ENCODE results near the gene PRLH. TPM values are rescaled to one million over a fixed set of nuclear protein-coding genes. Genes with fewer than 3 reads are reported as not detected.

PRLH gene
- total and polyA plus RNA-seq, 2 of the 13 experiments (the other 11 are each of a cell fraction or from before 2014, with no cell fraction given): not detected

DNA sequence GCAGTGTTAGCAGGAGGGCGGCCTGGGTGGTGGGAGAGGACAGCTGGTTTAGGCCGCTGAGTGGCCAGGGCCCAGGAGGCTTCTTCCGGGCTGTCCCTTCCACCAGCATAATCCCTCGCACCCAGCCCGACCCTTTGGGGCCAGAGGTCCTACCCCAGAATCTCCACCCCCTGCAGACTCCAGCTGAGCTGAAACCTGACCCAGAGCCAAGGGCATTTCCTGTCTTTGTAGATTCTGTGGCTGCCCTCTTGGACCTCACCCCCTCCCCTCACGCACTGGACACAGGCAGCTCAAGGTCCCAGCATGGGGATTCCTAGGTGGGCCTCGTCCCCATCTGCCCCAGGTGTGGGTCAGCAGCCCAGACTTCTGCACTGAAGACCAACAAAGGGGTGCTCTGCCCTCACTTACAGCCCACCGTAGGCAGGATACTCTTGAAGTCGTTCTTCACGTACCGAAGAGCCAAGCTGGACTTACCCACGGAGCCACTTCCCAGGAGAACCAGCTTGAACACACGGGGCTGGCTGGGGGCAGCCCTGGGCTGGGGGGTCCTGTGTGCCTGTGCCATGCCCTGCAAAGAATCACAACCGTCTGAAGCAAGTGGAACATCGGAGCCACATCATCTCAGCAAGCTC lies 19.3 kb downstream of the PRLH start (continued):
- no peak for TF ChIP-seq TCF12 (IDR thresholded peaks at IDR 0.05)
- peak; percentile 99 for TF ChIP-seq TCF12 (CRISPR knock-in tag; IDR thresholded peaks at IDR 0.05)
- peak; percentile 97 for TF ChIP-seq SAP130 (CRISPR knock-in tag; IDR thresholded peaks at IDR 0.05; ENCODE audit: low read depth)
- TF ChIP-seq SIN3A (IDR thresholded peaks at IDR 0.05; ENCODE audit: borderline replicate concordance, low read depth, low read length): peak; percentile 88
- TF ChIP-seq, protein P1, sequence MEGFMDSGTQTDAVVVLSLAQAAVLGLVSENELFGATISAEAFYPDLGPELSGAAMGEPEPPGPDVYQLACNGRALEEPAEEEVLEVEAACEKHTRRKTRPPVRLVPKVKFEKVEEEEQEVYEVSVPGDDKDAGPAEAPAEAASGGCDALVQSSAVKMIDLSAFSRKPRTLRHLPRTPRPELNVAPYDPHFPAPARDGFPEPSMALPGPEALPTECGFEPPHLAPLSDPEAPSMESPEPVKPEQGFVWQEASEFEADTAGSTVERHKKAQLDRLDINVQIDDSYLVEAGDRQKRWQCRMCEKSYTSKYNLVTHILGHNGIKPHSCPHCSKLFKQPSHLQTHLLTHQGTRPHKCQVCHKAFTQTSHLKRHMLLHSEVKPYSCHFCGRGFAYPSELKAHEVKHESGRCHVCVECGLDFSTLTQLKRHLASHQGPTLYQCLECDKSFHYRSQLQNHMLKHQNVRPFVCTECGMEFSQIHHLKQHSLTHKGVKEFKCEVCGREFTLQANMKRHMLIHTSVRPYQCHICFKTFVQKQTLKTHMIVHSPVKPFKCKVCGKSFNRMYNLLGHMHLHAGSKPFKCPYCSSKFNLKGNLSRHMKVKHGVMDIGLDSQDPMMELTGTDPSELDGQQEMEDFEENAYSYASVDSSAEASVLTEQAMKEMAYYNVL (CRISPR knock-in tag; IDR thresholded peaks at IDR 0.05; ENCODE audit: borderline replicate concordance): peak; percentile 91
- TF ChIP-seq, protein P2, sequence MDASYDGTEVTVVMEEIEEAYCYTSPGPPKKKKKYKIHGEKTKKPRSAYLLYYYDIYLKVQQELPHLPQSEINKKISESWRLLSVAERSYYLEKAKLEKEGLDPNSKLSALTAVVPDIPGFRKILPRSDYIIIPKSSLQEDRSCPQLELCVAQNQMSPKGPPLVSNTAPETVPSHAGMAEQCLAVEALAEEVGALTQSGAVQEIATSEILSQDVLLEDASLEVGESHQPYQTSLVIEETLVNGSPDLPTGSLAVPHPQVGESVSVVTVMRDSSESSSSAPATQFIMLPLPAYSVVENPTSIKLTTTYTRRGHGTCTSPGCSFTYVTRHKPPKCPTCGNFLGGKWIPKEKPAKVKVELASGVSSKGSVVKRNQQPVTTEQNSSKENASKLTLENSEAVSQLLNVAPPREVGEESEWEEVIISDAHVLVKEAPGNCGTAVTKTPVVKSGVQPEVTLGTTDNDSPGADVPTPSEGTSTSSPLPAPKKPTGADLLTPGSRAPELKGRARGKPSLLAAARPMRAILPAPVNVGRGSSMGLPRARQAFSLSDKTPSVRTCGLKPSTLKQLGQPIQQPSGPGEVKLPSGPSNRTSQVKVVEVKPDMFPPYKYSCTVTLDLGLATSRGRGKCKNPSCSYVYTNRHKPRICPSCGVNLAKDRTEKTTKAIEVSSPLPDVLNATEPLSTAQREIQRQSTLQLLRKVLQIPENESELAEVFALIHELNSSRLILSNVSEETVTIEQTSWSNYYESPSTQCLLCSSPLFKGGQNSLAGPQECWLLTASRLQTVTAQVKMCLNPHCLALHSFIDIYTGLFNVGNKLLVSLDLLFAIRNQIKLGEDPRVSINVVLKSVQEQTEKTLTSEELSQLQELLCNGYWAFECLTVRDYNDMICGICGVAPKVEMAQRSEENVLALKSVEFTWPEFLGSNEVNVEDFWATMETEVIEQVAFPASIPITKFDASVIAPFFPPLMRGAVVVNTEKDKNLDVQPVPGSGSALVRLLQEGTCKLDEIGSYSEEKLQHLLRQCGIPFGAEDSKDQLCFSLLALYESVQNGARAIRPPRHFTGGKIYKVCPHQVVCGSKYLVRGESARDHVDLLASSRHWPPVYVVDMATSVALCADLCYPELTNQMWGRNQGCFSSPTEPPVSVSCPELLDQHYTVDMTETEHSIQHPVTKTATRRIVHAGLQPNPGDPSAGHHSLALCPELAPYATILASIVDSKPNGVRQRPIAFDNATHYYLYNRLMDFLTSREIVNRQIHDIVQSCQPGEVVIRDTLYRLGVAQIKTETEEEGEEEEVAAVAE (CRISPR knock-in tag; IDR thresholded peaks at IDR 0.05; ENCODE audit: borderline replicate concordance): no peak
- TF ChIP-seq, protein P3, sequence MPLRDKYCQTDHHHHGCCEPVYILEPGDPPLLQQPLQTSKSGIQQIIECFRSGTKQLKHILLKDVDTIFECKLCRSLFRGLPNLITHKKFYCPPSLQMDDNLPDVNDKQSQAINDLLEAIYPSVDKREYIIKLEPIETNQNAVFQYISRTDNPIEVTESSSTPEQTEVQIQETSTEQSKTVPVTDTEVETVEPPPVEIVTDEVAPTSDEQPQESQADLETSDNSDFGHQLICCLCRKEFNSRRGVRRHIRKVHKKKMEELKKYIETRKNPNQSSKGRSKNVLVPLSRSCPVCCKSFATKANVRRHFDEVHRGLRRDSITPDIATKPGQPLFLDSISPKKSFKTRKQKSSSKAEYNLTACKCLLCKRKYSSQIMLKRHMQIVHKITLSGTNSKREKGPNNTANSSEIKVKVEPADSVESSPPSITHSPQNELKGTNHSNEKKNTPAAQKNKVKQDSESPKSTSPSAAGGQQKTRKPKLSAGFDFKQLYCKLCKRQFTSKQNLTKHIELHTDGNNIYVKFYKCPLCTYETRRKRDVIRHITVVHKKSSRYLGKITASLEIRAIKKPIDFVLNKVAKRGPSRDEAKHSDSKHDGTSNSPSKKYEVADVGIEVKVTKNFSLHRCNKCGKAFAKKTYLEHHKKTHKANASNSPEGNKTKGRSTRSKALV (CRISPR knock-in tag; IDR thresholded peaks at IDR 0.05): peak; percentile 72
- peak; percentile 97 for TF ChIP-seq ZMYM2 (CRISPR knock-in tag; IDR thresholded peaks at IDR 0.05)
- TF ChIP-seq, protein P4, sequence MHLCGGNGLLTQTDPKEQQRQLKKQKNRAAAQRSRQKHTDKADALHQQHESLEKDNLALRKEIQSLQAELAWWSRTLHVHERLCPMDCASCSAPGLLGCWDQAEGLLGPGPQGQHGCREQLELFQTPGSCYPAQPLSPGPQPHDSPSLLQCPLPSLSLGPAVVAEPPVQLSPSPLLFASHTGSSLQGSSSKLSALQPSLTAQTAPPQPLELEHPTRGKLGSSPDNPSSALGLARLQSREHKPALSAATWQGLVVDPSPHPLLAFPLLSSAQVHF (CRISPR knock-in tag; IDR thresholded peaks at IDR 0.05): no peak; the same call in 1 of the 2 replicates
- TF ChIP-seq HDAC2 (CRISPR knock-in tag; IDR thresholded peaks at IDR 0.05): peak; percentile 98
- TF ChIP-seq RAD21 (CRISPR knock-in tag; IDR thresholded peaks at IDR 0.05): no peak
